ENCODE measurements around the gene FERMT3.
A peak's percentile ranks its signal among the peaks of the same experiment; 100 is the strongest.

The FERMT3 gene

GRCh38 chr11:64220798-64221197, 14.3 kb downstream of the FERMT3 start:
- no peak for DNase-seq (ENCODE audit: low read depth)

- DNase-seq (ENCODE audit: low read depth), result no peak
Observed at GRCh38 chr11:64222651-64223000, 16.1 kb downstream of the FERMT3 start.

DNA sequence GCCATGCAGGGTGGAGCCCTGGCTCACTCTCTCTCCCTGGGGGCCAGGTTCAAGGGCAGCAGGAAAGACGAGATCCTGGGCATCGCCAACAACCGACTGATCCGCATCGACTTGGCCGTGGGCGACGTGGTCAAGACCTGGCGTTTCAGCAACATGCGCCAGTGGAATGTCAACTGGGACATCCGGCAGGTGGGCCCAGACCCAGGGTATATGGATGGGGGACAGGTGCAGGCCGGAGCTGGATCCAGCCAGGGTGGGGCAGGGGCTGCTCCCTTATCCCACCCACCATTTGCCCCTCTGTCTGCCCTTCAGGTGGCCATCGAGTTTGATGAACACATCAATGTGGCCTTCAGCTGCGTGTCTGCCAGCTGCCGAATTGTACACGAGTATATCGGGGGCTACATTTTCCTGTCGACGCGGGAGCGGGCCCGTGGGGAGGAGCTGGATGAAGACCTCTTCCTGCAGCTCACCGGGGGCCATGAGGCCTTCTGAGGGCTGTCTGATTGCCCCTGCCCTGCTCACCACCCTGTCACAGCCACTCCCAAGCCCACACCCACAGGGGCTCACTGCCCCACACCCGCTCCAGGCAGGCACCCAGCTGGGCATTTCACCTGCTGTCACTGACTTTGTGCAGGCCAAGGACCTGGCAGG, 16.6 kb downstream of the FERMT3 start:
- DNase-seq (ENCODE audit: low read depth), result no peak

DNA sequence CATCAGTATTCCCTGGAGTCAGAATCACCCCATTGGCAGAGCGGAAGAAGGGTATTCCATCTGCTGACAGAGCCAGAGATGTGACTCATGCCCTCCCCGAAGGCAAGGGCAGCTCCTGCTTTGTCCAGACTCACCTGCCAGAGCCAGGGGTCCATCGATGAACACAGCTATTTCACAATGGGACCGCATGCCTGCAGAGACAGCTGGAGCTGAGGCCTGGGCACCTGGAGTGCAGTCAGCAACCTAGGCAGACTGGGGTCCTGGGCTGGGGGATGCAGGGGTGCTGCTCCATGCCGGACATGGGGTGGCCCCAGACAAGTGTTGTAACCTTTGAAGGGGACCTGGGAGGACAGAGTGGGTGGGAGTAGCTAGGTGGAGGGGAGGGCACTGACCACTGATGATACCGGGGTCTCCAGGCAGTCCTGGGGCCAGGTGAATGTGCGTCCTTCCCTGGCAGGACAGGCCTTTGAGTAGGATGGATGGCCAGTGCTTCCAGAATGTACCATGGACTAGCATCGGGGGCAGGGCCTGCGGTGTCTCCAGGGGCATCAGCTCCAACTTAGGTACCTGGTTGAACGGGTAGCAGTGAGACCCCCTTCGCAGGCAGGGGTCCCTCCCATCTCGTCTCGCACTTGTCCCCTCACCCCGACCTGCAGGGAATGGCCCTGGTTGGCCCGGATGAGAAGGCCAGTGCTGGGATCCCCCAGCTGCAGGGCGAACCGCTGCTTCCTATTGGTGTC, 17.8 kb downstream of the FERMT3 start:
- DNase-seq (ENCODE audit: low read depth), result no peak

- no peak for DNase-seq (ENCODE audit: low read depth)
Observed at GRCh38 chr11:64224891-64225607, 18.5 kb downstream of the FERMT3 start.

DNA sequence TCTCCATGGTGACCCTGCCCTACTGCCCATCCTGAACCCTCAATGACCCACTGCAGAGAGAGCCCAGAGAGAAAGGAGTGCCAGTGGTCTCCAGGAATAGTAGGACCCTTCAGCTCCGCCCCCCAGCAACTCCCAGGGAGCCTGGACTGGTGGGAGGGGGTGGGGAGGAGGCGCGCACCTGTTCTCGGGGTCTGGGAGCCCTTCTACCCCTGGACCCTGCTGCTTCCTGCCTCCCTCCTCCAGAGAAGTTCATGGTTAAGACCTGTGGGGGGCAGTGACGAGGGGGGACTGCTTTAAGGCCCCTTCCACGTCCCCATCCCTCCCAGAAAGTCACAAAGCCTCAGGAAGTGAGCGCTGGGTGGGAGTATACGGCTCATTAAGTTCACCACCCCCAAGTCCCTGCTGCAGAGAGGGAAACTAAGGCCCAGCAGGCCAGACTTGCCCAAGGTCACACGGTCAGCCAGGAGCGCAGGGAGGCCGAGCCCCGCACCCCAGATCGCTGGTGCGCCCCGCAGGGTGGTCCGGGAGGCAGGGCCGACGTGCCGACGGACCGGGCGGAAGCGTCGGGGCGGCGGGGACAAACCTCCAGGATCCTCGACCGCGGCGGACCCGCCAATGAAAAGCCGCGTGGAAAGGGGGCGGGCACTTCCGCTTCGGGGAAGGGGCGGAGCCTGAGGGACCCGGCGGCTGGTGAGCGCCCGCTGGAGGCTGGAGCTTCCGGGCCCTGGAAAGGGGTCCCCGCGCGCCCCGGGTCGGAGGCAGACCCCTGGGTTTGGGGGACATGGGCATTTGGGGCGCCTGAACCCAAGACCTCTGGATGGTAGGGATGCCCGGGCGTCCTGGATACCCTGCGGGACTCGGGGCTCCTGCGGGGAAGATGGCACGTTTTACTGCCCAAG, 19.3 kb downstream of the FERMT3 start, which contains the start of the genes NUDT22 and TRPT1:
TSS of gene NUDT22 (plus strand) at position 667 of the 899 bp plus-strand sequence. CDS start 379 bp downstream, outside the sequence.
TSS of gene TRPT1 (minus strand) at position 579 of the 899 bp plus-strand sequence. CDS start at position 253, 326 bp downstream.
- DNase-seq (ENCODE audit: low read depth), result peak; percentile 85

DNA sequence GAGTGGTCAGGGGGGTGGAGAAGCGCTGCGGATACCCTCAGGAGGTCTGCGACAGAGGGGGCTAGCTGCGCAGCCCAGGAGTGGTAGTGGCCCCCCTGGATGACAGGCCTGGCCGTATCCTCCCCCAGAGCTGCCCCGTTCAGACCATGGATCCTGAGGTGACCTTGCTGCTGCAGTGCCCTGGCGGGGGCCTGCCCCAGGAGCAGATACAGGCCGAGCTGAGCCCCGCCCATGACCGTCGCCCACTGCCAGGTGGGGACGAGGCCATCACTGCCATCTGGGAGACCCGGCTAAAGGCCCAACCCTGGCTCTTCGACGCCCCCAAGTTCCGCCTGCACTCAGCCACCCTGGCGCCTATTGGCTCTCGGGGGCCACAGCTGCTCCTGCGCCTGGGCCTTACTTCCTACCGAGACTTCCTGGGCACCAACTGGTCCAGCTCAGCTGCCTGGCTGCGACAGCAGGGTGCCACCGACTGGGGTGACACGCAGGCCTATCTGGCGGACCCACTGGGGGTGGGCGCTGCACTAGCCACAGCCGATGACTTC, 20.1 kb downstream of the FERMT3 start:
- DNase-seq (ENCODE audit: low read depth), result no peak

- no peak for DNase-seq (ENCODE audit: low read depth)
Observed at GRCh38 chr11:64227405-64227956, 21.0 kb downstream of the FERMT3 start.

GRCh38 chr11:64229090-64229743, 22.7 kb downstream of the FERMT3 start:
- DNase-seq (ENCODE audit: low read depth), result no peak

GRCh38 chr11:64229744-64230170, 23.2 kb downstream of the FERMT3 start:
- DNase-seq (ENCODE audit: low read depth), result no peak

DNA sequence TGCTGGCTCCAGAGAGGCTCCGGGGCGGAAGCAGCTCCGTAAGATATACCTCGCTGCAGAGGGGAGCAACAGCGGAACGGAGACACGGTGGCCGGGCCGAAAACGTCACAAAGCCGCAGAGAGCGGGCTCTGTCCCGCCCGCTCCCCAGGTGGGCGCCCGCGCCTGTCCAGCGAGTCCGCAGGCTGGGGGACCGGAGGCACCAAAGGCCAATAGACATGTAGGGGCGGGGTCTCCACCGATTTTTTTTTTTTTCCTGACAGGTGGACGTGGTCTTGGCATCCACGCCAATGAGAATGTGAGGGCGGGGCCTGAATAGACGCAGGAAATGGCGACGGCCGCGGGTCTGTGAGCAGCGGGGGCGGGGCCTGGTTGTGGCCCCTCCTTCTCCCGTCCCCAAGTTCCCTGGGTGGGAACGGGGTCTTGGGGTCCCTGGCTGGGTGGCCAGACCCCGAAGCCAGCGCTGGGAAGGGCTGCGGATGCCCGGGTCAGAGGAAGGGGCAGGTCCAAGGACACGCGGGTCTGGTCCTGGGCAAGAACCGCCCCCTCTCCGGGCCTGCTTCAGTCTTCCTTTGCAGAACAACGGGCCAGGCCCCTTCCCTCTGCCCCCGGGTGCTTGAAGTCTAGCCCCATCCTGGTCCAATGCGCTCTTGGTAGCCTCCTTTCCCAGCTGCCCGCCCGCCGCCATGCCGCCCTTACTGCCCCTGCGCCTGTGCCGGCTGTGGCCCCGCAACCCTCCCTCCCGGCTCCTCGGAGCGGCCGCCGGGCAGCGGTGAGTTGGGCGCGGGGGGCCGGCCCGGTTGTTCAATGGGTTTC, 23.9 kb downstream of the FERMT3 start, which contains the start of gene DNAJC4:
TSS of gene DNAJC4 (plus strand) at position 378 of the 814 bp plus-strand sequence. CDS start at position 685, 307 bp downstream.
- peak; percentile 77 for DNase-seq (ENCODE audit: low read depth)

GRCh38 chr11:64230985-64231365, 24.5 kb downstream of the FERMT3 start:
- no peak for DNase-seq (ENCODE audit: low read depth)

GRCh38 chr11:64231546-64231945, 25.0 kb downstream of the FERMT3 start:
- no peak for DNase-seq (ENCODE audit: low read depth)

GRCh38 chr11:64232182-64232966, 25.9 kb downstream of the FERMT3 start:
- DNase-seq (ENCODE audit: low read depth), result no peak

GRCh38 chr11:64232967-64233315, 26.4 kb downstream of the FERMT3 start:
- no peak for DNase-seq (ENCODE audit: low read depth)

GRCh38 chr11:64233913-64234586, 27.5 kb downstream of the FERMT3 start, which contains the start of gene VEGFB:
Gene VEGFB, plus strand, starts transcription at chr11:64234584. Its CDS starts 250 bp downstream, at chr11:64234834.
- peak; percentile 69 for DNase-seq (ENCODE audit: low read depth)

GRCh38 chr11:64234647-64235379, 28.3 kb downstream of the FERMT3 start:
- DNase-seq (ENCODE audit: low read depth), result no peak
